ENCODE data around the gene TIMP1.

DNA sequence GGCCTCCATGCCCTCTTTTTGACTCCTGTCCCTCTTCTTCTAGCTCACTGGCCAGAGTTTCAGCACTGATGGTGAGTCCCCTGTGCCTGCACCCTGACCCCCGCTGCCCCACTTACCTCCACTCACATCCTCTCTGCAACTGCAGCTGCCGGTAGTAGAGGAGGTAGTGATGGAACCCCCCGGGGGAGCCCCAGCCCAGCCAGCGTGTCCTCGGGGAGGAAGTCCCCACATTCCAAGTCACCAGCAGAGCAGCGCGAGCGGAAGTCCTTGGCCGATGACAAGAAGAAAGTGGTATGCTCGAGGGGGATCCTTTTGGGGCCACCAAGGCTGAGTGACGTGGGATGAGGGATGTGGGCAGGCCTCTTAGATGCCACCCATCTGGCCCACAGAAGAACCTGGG lies 15.4 kb upstream of the TIMP1 start:
- TF ChIP-seq, protein P1, sequence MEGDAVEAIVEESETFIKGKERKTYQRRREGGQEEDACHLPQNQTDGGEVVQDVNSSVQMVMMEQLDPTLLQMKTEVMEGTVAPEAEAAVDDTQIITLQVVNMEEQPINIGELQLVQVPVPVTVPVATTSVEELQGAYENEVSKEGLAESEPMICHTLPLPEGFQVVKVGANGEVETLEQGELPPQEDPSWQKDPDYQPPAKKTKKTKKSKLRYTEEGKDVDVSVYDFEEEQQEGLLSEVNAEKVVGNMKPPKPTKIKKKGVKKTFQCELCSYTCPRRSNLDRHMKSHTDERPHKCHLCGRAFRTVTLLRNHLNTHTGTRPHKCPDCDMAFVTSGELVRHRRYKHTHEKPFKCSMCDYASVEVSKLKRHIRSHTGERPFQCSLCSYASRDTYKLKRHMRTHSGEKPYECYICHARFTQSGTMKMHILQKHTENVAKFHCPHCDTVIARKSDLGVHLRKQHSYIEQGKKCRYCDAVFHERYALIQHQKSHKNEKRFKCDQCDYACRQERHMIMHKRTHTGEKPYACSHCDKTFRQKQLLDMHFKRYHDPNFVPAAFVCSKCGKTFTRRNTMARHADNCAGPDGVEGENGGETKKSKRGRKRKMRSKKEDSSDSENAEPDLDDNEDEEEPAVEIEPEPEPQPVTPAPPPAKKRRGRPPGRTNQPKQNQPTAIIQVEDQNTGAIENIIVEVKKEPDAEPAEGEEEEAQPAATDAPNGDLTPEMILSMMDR (conservative IDR thresholded peaks at IDR 0.05): no peak
- no peak for TF ChIP-seq EZH2 (IDR thresholded peaks at IDR 0.05; ENCODE audit: low read depth)

Data from PC-9 (cell line).